Activated CD4-positive, alpha-beta T cell treated with anti-CD3 and anti-CD28 coated beads, Interleukin-10, Interleukin-2, amounts not matched to agents 100 ng/mL and 50 ng/mL, durations not matched to agents 16 hours and 8 hours (primary cell): ENCODE measurements around the gene RAB1B.

Source experiments
- DNase-seq: peaks from one replicate; pipeline ENCODE4 v3.0.0-alpha.2; 2020

RAB1B gene

GRCh38 chr11:66325263-66325671 is 56.8 kb downstream of the RAB1B start:
- no peak for DNase-seq

- DNase-seq, result no peak
Measured at GRCh38 chr11:66326261-66327111, 58.0 kb downstream of the RAB1B start.
